ENCODE results near the gene NUDT9.
"Not testable (repeated sequence)": the region's sequence is repeated elsewhere in the genome, so short reads cannot be mapped to it uniquely, and the experiment has no call there.

The NUDT9 gene

DNA sequence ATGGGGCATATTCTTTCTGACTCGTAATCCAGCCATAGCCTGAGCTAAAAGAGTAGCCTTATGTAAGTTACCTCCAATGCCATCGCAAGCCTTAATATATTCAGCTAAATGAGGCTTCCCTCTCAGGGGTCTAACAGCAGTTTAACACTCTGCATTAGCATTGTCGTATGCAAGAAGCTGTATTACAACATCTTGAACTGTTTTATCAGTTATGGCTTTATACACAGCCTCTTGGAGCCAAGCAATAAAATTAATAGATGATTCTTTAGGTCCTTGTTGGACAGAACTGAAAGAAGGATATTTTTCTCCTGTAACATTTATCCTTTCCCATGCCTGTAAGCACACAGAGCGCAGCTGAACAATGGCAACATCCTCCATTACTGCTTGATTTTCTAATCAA is 15.5 kb upstream of the NUDT9 start:
- H3K4me1 ChIP-seq (ENCODE audit: control insufficient read depth in 2 of 2, insufficient read depth in 1 of 2, low read depth in 1 of 2, low read length in 2 of 2); H4K8ac ChIP-seq (ENCODE audit: low read depth, low read length); H3K4ac ChIP-seq (ENCODE audit: low read length); H3K27ac ChIP-seq (replicated peaks; ENCODE audit: low read length); H2BK120ac ChIP-seq (ENCODE audit: low read depth, low read length); H3K36me3 ChIP-seq (replicated peaks in 1 of 2; ENCODE audit: control insufficient read depth in 2 of 2, insufficient read depth in 2 of 2, low read length in 2 of 2); H2BK15ac ChIP-seq (ENCODE audit: low read length); H3K14ac ChIP-seq (ENCODE audit: low read length); H3K79me1 ChIP-seq (ENCODE audit: low read depth, low read length); H3K9me3 ChIP-seq (replicated peaks in 1 of 2; ENCODE audit: control insufficient read depth in 2 of 2, insufficient read depth in 1 of 2, low read depth in 1 of 2, low read length in 2 of 2); H3K4me3 ChIP-seq (ENCODE audit: low read length in 2 of 2); H3K4me2 ChIP-seq (ENCODE audit: insufficient read depth, low read length, poor library complexity, severe bottlenecking); H4K91ac ChIP-seq (ENCODE audit: low read depth, low read length, poor library complexity); H2BK12ac ChIP-seq (ENCODE audit: low read length); H2BK5ac ChIP-seq (ENCODE audit: low read length); H3K23ac ChIP-seq (ENCODE audit: low read depth, low read length, poor library complexity); DNase-seq (ENCODE audit: low spot score); H3K18ac ChIP-seq (ENCODE audit: low read length); H2AK5ac ChIP-seq (ENCODE audit: low read depth, low read length); H3K27me3 ChIP-seq (ENCODE audit: control insufficient read depth in 3 of 3, insufficient read depth in 3 of 3, low read depth in 1 of 3, low read length in 3 of 3); H3K9ac ChIP-seq (ENCODE audit: low read depth, low read length, poor library complexity): not testable (repeated sequence)
- peak overlapping the region; percentile 18 for H2AFZ ChIP-seq (ENCODE audit: low read length)
- no CpG with 5 or more reads among the region's 4 CpGs for WGBS, 2 donors (ENCODE audit: extremely low coverage in 2 of 2, insufficient read length in 2 of 2, insufficient replicate concordance in 1 of 2)

GRCh38 chr4:87409420-87409939 is 12.9 kb upstream of the NUDT9 start:
- H3K14ac ChIP-seq (ENCODE audit: low read length) = no peak overlapping the region
- H4K8ac ChIP-seq (ENCODE audit: low read depth, low read length) = no peak overlapping the region
- no peak overlapping the region for H2AFZ ChIP-seq (ENCODE audit: low read length)
- no peak for DNase-seq (ENCODE audit: low spot score)
- peaks cover 2 to 4% of the 10 kb centered on the region in 2 donors for H3K9me3 ChIP-seq (replicated peaks in 1 of 2; ENCODE audit: control insufficient read depth in 2 of 2, insufficient read depth in 1 of 2, low read depth in 1 of 2, low read length in 2 of 2)
- H3K36me3 ChIP-seq (replicated peaks in 1 of 2; ENCODE audit: control insufficient read depth in 2 of 2, insufficient read depth in 2 of 2, low read length in 2 of 2) = no peaks in the 10 kb centered on the region
- no peak overlapping the region for H2BK15ac ChIP-seq (ENCODE audit: low read length)
- H3K18ac ChIP-seq (ENCODE audit: low read length) = no peak overlapping the region
- peaks cover 2 to 9% of the 10 kb centered on the region in 2 donors for H3K4me1 ChIP-seq (ENCODE audit: control insufficient read depth in 2 of 2, insufficient read depth in 1 of 2, low read depth in 1 of 2, low read length in 2 of 2)
- no peak overlapping the region for H2BK5ac ChIP-seq (ENCODE audit: low read length)
- H4K91ac ChIP-seq (ENCODE audit: low read depth, low read length, poor library complexity) = no peak overlapping the region
- no peak overlapping the region for H3K23ac ChIP-seq (ENCODE audit: low read depth, low read length, poor library complexity)
- H2AK5ac ChIP-seq (ENCODE audit: low read depth, low read length) = no peak overlapping the region
- H3K27ac ChIP-seq (replicated peaks; ENCODE audit: low read length) = no peak overlapping the region
- H3K4me2 ChIP-seq (ENCODE audit: insufficient read depth, low read length, poor library complexity, severe bottlenecking) = no peak overlapping the region
- no CpG with 5 or more reads among the region's 3 CpGs for WGBS, 2 donors (ENCODE audit: extremely low coverage in 2 of 2, insufficient read length in 2 of 2, insufficient replicate concordance in 1 of 2)
- H3K4ac ChIP-seq (ENCODE audit: low read length) = no peak overlapping the region
- H3K4me3 ChIP-seq (ENCODE audit: low read length in 2 of 2) = no peak overlapping the region
- no peaks in the 10 kb centered on the region for H3K79me1 ChIP-seq (ENCODE audit: low read depth, low read length)
- H3K27me3 ChIP-seq (ENCODE audit: control insufficient read depth in 3 of 3, insufficient read depth in 3 of 3, low read depth in 1 of 3, low read length in 3 of 3) = peaks cover 0 to 2% (median 0%) of the 10 kb centered on the region in 3 experiments
- H3K9ac ChIP-seq (ENCODE audit: low read depth, low read length, poor library complexity) = no peak overlapping the region
- no peak overlapping the region for H2BK12ac ChIP-seq (ENCODE audit: low read length)
- no peak overlapping the region for H2BK120ac ChIP-seq (ENCODE audit: low read depth, low read length)

GRCh38 chr4:87410157-87410556 is 12.2 kb upstream of the NUDT9 start:
- H3K14ac ChIP-seq (ENCODE audit: low read length) = no peak overlapping the region
- H3K4me2 ChIP-seq (ENCODE audit: insufficient read depth, low read length, poor library complexity, severe bottlenecking) = no peak overlapping the region
- H4K8ac ChIP-seq (ENCODE audit: low read depth, low read length) = no peak overlapping the region
- no peak overlapping the region for H2BK120ac ChIP-seq (ENCODE audit: low read depth, low read length)
- H2BK12ac ChIP-seq (ENCODE audit: low read length) = no peak overlapping the region
- H2AK5ac ChIP-seq (ENCODE audit: low read depth, low read length) = no peak overlapping the region
- no peak overlapping the region for H3K4me3 ChIP-seq (ENCODE audit: low read length in 2 of 2)
- H2AFZ ChIP-seq (ENCODE audit: low read length) = peak overlapping the region; percentile 33
- H2BK5ac ChIP-seq (ENCODE audit: low read length) = no peak overlapping the region
- peaks cover 2 to 9% of the 10 kb centered on the region in 2 donors for H3K4me1 ChIP-seq (ENCODE audit: control insufficient read depth in 2 of 2, insufficient read depth in 1 of 2, low read depth in 1 of 2, low read length in 2 of 2)
- no peak overlapping the region for H3K4ac ChIP-seq (ENCODE audit: low read length)
- no peak overlapping the region for H3K27ac ChIP-seq (replicated peaks; ENCODE audit: low read length)
- no peaks in the 10 kb centered on the region for H3K79me1 ChIP-seq (ENCODE audit: low read depth, low read length)
- no peak overlapping the region for H2BK15ac ChIP-seq (ENCODE audit: low read length)
- H3K36me3 ChIP-seq (replicated peaks in 1 of 2; ENCODE audit: control insufficient read depth in 2 of 2, insufficient read depth in 2 of 2, low read length in 2 of 2) = no peaks in the 10 kb centered on the region
- no CpG with 5 or more reads among the region's 2 CpGs for WGBS, 2 donors (ENCODE audit: extremely low coverage in 2 of 2, insufficient read length in 2 of 2, insufficient replicate concordance in 1 of 2)
- H3K9ac ChIP-seq (ENCODE audit: low read depth, low read length, poor library complexity) = no peak overlapping the region
- H3K27me3 ChIP-seq (ENCODE audit: control insufficient read depth in 3 of 3, insufficient read depth in 3 of 3, low read depth in 1 of 3, low read length in 3 of 3) = no peaks in the 10 kb centered on the region
- DNase-seq (ENCODE audit: low spot score) = no peak
- H3K18ac ChIP-seq (ENCODE audit: low read length) = no peak overlapping the region
- H4K91ac ChIP-seq (ENCODE audit: low read depth, low read length, poor library complexity) = no peak overlapping the region
- H3K23ac ChIP-seq (ENCODE audit: low read depth, low read length, poor library complexity) = no peak overlapping the region
- H3K9me3 ChIP-seq (replicated peaks in 1 of 2; ENCODE audit: control insufficient read depth in 2 of 2, insufficient read depth in 1 of 2, low read depth in 1 of 2, low read length in 2 of 2) = peaks cover 2 to 4% of the 10 kb centered on the region in 2 donors

DNA sequence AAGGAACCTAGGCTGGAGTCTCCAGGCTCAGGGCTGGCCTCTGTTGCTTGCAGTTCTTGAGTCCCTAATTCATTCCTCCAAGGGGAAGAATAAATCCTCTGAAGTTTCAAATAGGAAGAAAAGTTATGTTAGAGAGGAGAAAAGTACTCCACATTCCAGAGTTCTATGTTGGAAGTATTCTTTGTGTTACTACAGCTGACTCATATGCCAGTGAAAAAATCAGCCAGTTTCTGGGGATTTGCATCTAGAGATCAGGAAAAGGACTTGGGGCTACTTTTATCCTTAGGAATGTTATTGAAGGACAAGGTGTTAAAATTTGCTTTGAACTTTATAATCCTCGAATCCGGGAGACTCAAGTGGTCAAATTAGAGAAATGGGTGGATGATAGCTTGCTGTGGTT is 11.7 kb upstream of the NUDT9 start:
- Histone ChIP-seq H2AFZ (ENCODE audit: low read length) (no peak overlapping the region), H4K8ac (ENCODE audit: low read depth, low read length) (no peak overlapping the region), H3K9me3 (replicated peaks in 1 of 2; ENCODE audit: control insufficient read depth in 2 of 2, insufficient read depth in 1 of 2, low read depth in 1 of 2, low read length in 2 of 2) (peaks cover 2 to 4% of the 10 kb centered on the region in 2 donors), H3K14ac (ENCODE audit: low read length) (no peak overlapping the region), H3K36me3 (replicated peaks in 1 of 2; ENCODE audit: control insufficient read depth in 2 of 2, insufficient read depth in 2 of 2, low read length in 2 of 2) (no peaks in the 10 kb centered on the region), H2AK5ac (ENCODE audit: low read depth, low read length) (no peak overlapping the region), H2BK15ac (ENCODE audit: low read length) (no peak overlapping the region), H3K4me3 (ENCODE audit: low read length in 2 of 2) (no peak overlapping the region), H3K4ac (ENCODE audit: low read length) (no peak overlapping the region), H2BK12ac (ENCODE audit: low read length) (no peak overlapping the region), H3K27me3 (ENCODE audit: control insufficient read depth in 3 of 3, insufficient read depth in 3 of 3, low read depth in 1 of 3, low read length in 3 of 3) (no peaks in the 10 kb centered on the region), H2BK120ac (ENCODE audit: low read depth, low read length) (no peak overlapping the region), H3K9ac (ENCODE audit: low read depth, low read length, poor library complexity) (no peak overlapping the region), H2BK5ac (ENCODE audit: low read length) (no peak overlapping the region), H3K18ac (ENCODE audit: low read length) (no peak overlapping the region), H3K79me1 (ENCODE audit: low read depth, low read length) (no peaks in the 10 kb centered on the region), H3K27ac (replicated peaks; ENCODE audit: low read length) (no peak overlapping the region), H3K4me2 (ENCODE audit: insufficient read depth, low read length, poor library complexity, severe bottlenecking) (no peak overlapping the region), H4K91ac (ENCODE audit: low read depth, low read length, poor library complexity) (no peak overlapping the region), H3K23ac (ENCODE audit: low read depth, low read length, poor library complexity) (no peak overlapping the region), H3K4me1 (ENCODE audit: control insufficient read depth in 2 of 2, insufficient read depth in 1 of 2, low read depth in 1 of 2, low read length in 2 of 2) (peaks cover 2 to 10% of the 10 kb centered on the region in 2 donors)
- WGBS, 2 donors (ENCODE audit: extremely low coverage in 2 of 2, insufficient read length in 2 of 2, insufficient replicate concordance in 1 of 2) = no CpG with 5 or more reads among the region's 2 CpGs
- DNase-seq (ENCODE audit: low spot score) = no peak
